Nephron (organoid): ENCODE measurements around the gene ELL.
A peak's percentile ranks its signal among the peaks of the same experiment; 100 is the strongest.

ENCODE experiments used
- H3K27ac Mint-ChIP-seq, 3 experiments: 2 replicates each; pipeline ENCODE4 v1.8.0; 2020; ENCODE audit warnings: mixed read lengths in 3 of 3, mild to moderate bottlenecking in 2 of 3, moderate library complexity in 1 of 3
- H3K27me3 Mint-ChIP-seq: 2 replicates; pipeline ENCODE4 v1.8.0; 2021; ENCODE audit warnings: low read depth, mild to moderate bottlenecking, moderate library complexity, mixed read lengths
- H3K36me3 Mint-ChIP-seq: 2 replicates; pipeline ENCODE4 v1.8.0; 2020; ENCODE audit warnings: low read depth, mixed read lengths
- H3K4me1 Mint-ChIP-seq: 2 replicates; pipeline ENCODE4 v1.8.0; 2020; ENCODE audit warnings: mixed read lengths
- H3K4me3 Mint-ChIP-seq, 3 experiments: 2 replicates each; pipeline ENCODE4 v1.8.0; 2020; ENCODE audit warnings: mild to moderate bottlenecking in 3 of 3, mixed read lengths in 3 of 3, moderate library complexity in 2 of 3
- H3K9me3 Mint-ChIP-seq: 2 replicates; pipeline ENCODE4 v1.8.0; 2020; ENCODE audit warnings: mixed read lengths
- CTCF ChIP-seq, 3 experiments: fragments of 200-600 bp; sonication (generic); IDR thresholded peaks; one replicate each; pipeline ENCODE4 v1.5.0; 2021; ENCODE audit warnings: antibody characterized with exemption in 3 of 3; ENCODE audit not compliant: unreplicated experiment in 3 of 3

Gene ELL

GRCh38 chr19:18475004-18475453 is 46.8 kb downstream of the ELL start:
- Mint-ChIP-seq H3K4me1 (peaks cover 38% of the 10 kb centered on the region), H3K4me3 (no peak overlapping the region), H3K9me3 (no peaks in the 10 kb centered on the region), H3K27me3 (no peaks in the 10 kb centered on the region), H3K36me3 (peaks cover 13% of the 10 kb centered on the region), H3K27ac (no peak overlapping the region)
- no peak for TF ChIP-seq CTCF (IDR thresholded peaks at IDR 0.05; ENCODE audit: unreplicated experiment in 3 of 3)

GRCh38 chr19:18474366-18474887 is 47.4 kb downstream of the ELL start:
- TF ChIP-seq CTCF (IDR thresholded peaks at IDR 0.05; ENCODE audit: unreplicated experiment in 3 of 3) = no peak
- H3K4me1 Mint-ChIP-seq = peaks cover 33% of the 10 kb centered on the region
- no peak overlapping the region for H3K27ac Mint-ChIP-seq
- H3K4me3 Mint-ChIP-seq = no peak overlapping the region
- H3K27me3 Mint-ChIP-seq = no peaks in the 10 kb centered on the region
- H3K36me3 Mint-ChIP-seq = peaks cover 13% of the 10 kb centered on the region
- H3K9me3 Mint-ChIP-seq = no peaks in the 10 kb centered on the region

GRCh38 chr19:18473706-18474087 is 48.2 kb downstream of the ELL start:
- no peaks in the 10 kb centered on the region for H3K27me3 Mint-ChIP-seq
- H3K4me3 Mint-ChIP-seq = no peak overlapping the region
- TF ChIP-seq CTCF (IDR thresholded peaks at IDR 0.05; ENCODE audit: unreplicated experiment in 3 of 3) = no peak
- H3K27ac Mint-ChIP-seq = no peak overlapping the region
- H3K4me1 Mint-ChIP-seq = peaks cover 27% of the 10 kb centered on the region
- H3K36me3 Mint-ChIP-seq = peaks cover 13% of the 10 kb centered on the region
- H3K9me3 Mint-ChIP-seq = no peaks in the 10 kb centered on the region

GRCh38 chr19:18473003-18473705 is 48.7 kb downstream of the ELL start:
- peaks cover 13% of the 10 kb centered on the region for H3K36me3 Mint-ChIP-seq
- H3K4me1 Mint-ChIP-seq = peaks cover 26% of the 10 kb centered on the region
- no peaks in the 10 kb centered on the region for H3K27me3 Mint-ChIP-seq
- no peak for TF ChIP-seq CTCF (IDR thresholded peaks at IDR 0.05; ENCODE audit: unreplicated experiment in 3 of 3)
- H3K9me3 Mint-ChIP-seq = no peaks in the 10 kb centered on the region
- H3K4me3 Mint-ChIP-seq = no peak overlapping the region
- H3K27ac Mint-ChIP-seq = peak overlapping the region in 1 of 3 experiments; percentile 44

GRCh38 chr19:18470787-18471186 is 51.1 kb downstream of the ELL start:
- Mint-ChIP-seq H3K4me3 (no peak overlapping the region), H3K27ac (no peak overlapping the region), H3K4me1 (peaks cover 7% of the 10 kb centered on the region), H3K36me3 (peaks cover 6% of the 10 kb centered on the region), H3K27me3 (no peaks in the 10 kb centered on the region), H3K9me3 (no peaks in the 10 kb centered on the region)
- TF ChIP-seq CTCF (IDR thresholded peaks at IDR 0.05; ENCODE audit: unreplicated experiment in 3 of 3) = no peak
